Upper lobe of left lung (tissue), 4 donors: ENCODE data around the gene ULK3.

Experiments
- POLR2A ChIP-seq, 4 donors: fragments of 450-650 bp; IDR thresholded peaks; one replicate each; pipeline ENCODE4 v1.5.1; 2016 to 2017; ENCODE audit warnings: antibody characterized with exemption in 4 of 4, mild to moderate bottlenecking in 2 of 4
- POLR2AphosphoS5 ChIP-seq, 2 donors: sonication (generic); formaldehyde crosslinking; IDR thresholded peaks; one replicate each; pipeline ENCODE4 v1.5.1; 2017; ENCODE audit warnings: antibody characterized with exemption in 2 of 2
- TF ChIP-seq, protein P1 (sequence below), 6 experiments: fragments of 450-650 bp in 4 of 6; fragments of 200-600 bp in 2 of 6; sonication (generic) in 2 of 6; IDR thresholded peaks; one replicate each; pipeline ENCODE4 v1.5.1; 2016 to 2019; ENCODE audit warnings: antibody characterized with exemption in 6 of 6

DNA sequence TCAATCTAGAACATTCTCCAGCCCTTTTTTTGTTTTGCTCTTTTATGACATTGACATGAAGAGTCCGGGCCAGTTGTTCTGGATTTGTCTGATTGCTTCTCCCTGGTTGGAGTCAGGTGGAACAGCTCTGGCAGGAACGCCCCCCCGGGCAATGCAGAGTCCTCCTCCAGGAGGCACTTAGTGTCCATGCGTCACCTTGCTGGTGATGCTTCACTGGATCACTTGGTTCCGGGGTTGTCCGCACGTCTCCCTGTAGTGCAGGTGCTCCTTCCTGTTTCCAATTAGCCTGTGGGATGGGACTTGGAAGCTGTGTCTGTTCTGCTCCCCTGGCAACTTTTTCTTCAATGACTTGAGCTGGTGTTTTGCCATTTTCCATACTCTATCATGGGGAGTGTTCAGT, 51.3 kb downstream of the ULK3 start:
- TF ChIP-seq, protein P1, sequence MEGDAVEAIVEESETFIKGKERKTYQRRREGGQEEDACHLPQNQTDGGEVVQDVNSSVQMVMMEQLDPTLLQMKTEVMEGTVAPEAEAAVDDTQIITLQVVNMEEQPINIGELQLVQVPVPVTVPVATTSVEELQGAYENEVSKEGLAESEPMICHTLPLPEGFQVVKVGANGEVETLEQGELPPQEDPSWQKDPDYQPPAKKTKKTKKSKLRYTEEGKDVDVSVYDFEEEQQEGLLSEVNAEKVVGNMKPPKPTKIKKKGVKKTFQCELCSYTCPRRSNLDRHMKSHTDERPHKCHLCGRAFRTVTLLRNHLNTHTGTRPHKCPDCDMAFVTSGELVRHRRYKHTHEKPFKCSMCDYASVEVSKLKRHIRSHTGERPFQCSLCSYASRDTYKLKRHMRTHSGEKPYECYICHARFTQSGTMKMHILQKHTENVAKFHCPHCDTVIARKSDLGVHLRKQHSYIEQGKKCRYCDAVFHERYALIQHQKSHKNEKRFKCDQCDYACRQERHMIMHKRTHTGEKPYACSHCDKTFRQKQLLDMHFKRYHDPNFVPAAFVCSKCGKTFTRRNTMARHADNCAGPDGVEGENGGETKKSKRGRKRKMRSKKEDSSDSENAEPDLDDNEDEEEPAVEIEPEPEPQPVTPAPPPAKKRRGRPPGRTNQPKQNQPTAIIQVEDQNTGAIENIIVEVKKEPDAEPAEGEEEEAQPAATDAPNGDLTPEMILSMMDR (IDR thresholded peaks at IDR 0.05) = no peak
- TF ChIP-seq POLR2AphosphoS5 (IDR thresholded peaks at IDR 0.05) = no peak
- TF ChIP-seq POLR2A (IDR thresholded peaks at IDR 0.05) = no peak
